ENCODE results near the gene GCNT4.
A peak's percentile ranks its signal among the peaks of the same experiment; 100 is the strongest.

Gene GCNT4

GRCh38 chr5:75049456-75050351, 2.7 kb downstream of the GCNT4 start:
- DNase-seq: peak; percentile 66

GRCh38 chr5:75048457-75048953, 3.9 kb downstream of the GCNT4 start:
- DNase-seq: peak; percentile 42

- DNase-seq: no peak
These were observed 5.0 kb downstream of the GCNT4 start for GRCh38 chr5:75047356-75047755.

GRCh38 chr5:75046366-75047142, 5.8 kb downstream of the GCNT4 start:
- no peak for DNase-seq

- no peak for DNase-seq
These were observed 7.3 kb downstream of the GCNT4 start for GRCh38 chr5:75045071-75045470.

GRCh38 chr5:75044406-75044805, 8.0 kb downstream of the GCNT4 start:
- no peak for DNase-seq

GRCh38 chr5:75043633-75044264, 8.6 kb downstream of the GCNT4 start:
- DNase-seq: no peak

GRCh38 chr5:75042522-75042921, 9.8 kb downstream of the GCNT4 start:
- DNase-seq: peak; percentile 19

- peak; percentile 79 for DNase-seq
These were observed 11.4 kb downstream of the GCNT4 start for GRCh38 chr5:75040973-75041372.

- peak; percentile 88 for DNase-seq
These were observed 15.3 kb downstream of the GCNT4 start for GRCh38 chr5:75037106-75037505.

GRCh38 chr5:75034137-75034739, 18.1 kb downstream of the GCNT4 start:
- no peak for DNase-seq

GRCh38 chr5:75031366-75031765, 21.0 kb downstream of the GCNT4 start:
- DNase-seq: no peak

GRCh38 chr5:75028090-75028489, 24.3 kb downstream of the GCNT4 start:
- DNase-seq: no peak

GRCh38 chr5:75023368-75024159, 28.8 kb downstream of the GCNT4 start:
- DNase-seq: no peak

- DNase-seq: no peak
These were observed 30.6 kb downstream of the GCNT4 start for GRCh38 chr5:75021800-75022199.

GRCh38 chr5:75021219-75021618, 31.1 kb downstream of the GCNT4 start:
- DNase-seq: no peak

GRCh38 chr5:75020016-75020656, 32.2 kb downstream of the GCNT4 start:
- no peak for DNase-seq

GRCh38 chr5:75018805-75019587, 33.4 kb downstream of the GCNT4 start:
- peak; percentile 51 for DNase-seq

GRCh38 chr5:75017971-75018370, 34.4 kb downstream of the GCNT4 start:
- DNase-seq: no peak

GRCh38 chr5:75016896-75017295, 35.5 kb downstream of the GCNT4 start:
- peak; percentile 35 for DNase-seq

GRCh38 chr5:75012748-75013147, 39.6 kb downstream of the GCNT4 start:
- DNase-seq: no peak
